ENCODE results near the gene MGMT.

The MGMT gene

DNA sequence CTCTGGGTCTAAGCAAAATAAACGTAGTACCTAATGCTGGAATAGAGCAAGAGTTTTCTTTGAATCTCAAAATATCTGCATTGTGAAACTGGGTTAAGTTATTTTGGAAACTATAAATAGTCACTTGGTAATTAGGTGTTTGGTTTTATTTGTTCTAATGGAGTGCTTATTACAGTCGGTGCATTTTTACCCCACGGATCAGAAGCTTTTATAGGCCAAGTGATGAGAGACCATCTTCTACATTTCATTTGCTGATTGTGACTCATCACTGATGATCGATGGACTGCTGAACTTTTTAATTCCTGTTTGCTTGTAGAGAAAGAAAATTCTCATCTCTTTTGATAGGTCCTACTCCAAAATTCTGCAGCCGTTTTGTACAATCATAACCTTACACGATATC is 28.2 kb downstream of the MGMT start:
- DNase-seq (ENCODE audit: low read depth), result no peak

DNA sequence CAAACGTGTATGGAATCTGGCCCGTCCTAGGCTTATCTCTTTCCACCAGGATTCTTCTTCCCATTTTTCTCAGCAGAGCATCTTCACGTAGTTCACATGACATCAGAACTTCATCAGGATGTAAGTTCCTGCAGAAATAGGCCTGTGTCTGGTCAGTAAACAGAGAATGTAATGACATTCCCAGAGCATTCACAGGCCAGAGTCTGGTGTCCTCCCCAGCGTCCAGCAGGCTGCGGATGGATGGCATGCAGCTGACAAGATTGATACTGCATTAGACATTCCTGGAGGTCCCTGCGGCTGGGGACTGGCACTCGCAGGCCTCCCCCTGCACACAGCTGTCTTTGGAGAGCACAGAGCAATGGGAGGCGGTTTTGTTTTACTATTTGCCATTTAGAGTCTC is 28.7 kb downstream of the MGMT start:
- no peak for DNase-seq (ENCODE audit: low read depth)

DNA sequence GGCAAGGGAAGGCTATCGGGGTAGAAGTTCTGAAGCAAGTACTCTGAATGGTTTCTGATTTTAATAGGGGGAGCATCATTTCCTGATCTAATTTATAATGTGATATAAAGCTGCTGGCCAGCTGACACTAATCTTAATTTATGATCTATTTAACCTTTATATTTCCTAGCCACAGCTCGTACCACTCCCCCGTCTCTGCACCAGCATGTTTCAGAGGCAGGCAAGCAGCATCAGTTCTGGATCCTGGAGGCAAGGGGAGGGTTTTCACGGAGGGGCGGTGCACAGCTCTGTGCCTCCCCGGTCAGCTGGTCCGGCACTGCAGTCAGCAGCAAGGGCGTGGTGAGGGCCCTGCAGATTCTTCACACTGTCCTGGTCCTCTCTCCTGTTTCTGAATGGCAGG is 30.0 kb downstream of the MGMT start:
- DNase-seq (ENCODE audit: low read depth), result no peak

DNA sequence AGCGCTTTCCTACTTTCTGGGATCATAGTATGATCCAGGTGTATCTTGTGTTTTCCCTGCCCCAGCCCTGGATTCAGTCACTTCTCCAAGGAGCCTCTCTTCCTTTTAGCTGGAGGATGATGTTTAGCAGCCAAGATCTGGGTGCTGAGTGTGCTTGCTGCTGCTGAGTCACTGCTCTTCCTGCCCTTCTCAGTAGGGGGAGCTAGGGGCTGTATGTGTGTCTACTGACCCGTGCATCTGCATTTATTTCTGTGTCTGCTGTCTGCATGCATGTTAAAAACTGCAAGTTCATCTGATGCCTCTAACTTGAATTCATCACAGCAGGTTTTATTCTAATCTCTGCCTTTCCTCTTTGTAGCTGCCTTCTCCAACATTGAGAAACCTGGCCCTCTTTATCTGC is 31.6 kb downstream of the MGMT start:
- no peak for DNase-seq (ENCODE audit: low read depth)

DNA sequence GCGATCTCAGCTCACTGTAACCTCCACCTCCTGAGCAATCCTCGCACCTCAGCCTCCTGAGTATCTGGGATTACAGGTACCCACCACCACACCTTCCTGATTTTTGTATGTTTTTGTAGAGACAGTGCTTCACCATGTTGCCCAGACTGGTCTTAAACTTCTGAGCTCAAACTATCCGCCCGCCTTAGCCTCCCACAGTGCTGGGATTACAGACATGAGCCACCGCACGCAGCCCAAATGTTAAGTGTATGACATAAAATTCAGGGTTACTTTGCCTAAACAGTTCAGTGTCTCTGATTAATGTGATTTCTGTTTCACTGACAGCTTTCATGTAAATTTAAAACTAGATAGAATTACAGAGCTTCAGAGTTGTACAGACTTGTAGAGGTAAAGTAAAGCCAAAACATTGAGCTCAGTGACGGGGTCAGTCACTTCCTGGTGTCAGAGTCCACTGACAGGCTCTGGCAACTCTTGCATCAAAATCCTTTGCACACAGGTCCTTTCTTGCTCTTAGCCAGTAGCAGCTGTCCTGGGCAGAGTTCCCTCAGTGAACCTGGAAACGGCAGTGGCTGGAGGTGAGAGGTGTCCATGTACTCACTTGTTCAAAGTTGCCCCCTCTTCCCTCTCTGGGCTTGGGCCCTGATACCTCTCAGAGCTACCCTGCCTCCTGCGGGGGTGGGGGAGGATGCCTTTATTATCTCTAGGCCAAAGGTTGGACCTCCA is 33.7 kb downstream of the MGMT start:
- DNase-seq (ENCODE audit: low read depth), result no peak

DNA sequence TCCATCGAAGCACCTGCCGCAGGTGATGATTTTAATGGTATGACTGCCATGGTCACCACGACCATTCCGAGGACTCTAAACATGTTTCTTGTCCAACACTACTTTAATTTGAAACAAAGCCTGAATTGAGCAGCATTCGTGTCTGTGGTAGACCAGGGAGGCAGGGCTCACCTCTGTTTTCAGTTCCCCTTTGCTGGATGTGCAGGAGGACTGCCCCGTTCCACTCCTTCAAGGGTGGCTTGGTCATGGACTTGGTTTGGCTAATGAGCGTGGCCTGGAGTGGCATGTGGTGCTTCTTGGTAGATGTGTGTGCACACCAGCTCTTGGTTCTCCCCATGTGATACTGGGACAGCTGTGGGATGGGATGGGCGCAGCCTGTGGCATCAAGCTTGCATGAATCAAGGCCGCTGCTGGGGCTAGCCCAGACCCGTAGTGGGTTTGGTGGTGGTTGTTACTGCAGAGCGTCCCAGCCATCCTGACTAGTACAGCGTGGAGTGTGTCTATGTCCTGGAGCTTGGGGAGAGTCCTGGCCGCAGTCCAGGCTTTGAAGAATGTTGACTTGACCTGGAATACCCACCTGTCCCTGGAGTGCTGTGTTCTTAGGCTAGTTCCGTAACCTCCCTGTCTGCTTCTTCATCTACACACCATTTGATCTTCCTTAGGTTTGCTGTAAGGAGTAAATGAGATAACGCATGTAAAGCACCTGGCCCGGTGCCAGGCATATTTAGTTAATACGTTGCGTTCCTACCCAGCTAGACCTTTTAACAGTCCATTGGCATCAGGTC is 34.8 kb downstream of the MGMT start:
- no peak for DNase-seq (ENCODE audit: low read depth)

DNA sequence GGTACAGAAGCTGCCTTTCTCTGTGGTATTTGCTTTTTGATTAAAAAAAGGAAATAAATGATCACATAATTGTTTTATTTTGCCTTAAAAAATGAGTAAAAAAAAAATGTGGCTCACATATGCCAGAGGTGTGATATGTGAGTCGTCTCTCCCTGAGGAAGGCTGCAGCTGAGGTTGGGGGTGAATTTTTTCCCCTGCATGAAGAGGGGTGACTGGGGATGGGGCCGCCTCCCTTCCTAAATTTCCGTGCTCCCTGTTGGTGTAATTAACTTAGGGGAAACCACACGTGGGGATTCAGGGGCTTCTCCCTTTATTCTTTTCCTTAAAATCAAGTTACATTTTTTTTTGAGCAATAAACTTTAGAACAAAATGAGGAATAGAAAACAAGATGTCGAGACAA is 35.4 kb downstream of the MGMT start:
- DNase-seq (ENCODE audit: low read depth), result no peak

DNA sequence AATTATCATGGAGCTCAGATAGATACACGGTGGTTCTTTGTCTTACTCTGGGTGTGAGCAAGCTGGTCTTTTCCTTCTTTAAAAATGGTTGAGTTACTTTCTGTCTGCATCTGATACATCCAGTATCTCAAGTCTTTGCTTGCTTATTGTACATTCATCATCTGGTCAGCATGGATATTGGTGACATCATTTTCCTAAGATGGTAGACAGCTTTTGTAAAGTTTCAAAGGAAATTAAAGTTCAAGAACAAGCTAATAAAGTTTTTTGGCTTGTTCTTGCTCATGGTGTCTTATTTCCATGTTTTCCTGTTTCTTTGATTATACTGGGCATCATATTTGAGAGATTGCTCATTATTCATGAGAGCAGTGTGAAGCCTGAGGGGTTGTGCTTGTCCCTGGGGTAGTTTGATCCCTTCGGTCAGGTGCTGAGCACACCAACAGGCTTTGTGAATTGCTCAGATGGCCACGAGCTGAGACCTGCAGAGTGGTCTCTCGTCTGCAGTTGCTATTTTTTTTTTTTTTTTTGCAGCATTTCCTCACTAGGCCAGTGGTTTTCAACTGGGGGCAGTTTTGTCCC is 38.5 kb downstream of the MGMT start:
- DNase-seq (ENCODE audit: low read depth), result no peak

DNA sequence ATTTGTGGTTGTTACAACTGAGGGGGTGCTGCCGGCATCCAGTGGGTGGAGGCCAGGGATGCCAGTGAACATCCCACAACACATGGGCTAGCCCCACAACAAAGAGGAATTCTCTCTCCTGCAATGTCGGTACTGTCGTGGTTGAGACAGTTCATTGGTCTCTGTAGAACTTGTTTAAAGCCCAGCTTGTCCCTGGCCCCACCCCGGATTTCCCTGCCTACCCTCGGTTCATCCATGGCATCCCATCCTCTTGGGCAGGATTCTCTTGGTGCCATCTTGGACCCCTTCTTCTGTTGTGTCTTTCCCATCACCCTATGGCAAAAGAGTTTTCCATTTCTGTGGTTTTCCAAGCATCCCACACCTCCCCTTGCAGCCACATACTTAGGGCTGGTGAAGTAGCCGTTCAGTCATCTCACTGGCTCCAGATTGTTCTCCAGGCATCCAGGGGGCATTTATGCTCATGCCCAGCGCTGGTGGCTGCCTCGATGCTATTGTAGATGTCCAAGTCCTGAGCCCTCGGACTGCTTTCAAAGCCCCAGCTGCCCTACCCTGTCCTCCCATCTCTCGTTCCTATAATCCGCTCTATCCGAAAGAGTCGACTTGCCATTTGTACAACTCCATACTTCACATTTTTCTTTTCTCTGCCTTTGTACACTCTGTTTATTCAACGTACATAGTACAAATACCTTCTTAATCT is 39.2 kb downstream of the MGMT start:
- no peak for DNase-seq (ENCODE audit: low read depth)

DNA sequence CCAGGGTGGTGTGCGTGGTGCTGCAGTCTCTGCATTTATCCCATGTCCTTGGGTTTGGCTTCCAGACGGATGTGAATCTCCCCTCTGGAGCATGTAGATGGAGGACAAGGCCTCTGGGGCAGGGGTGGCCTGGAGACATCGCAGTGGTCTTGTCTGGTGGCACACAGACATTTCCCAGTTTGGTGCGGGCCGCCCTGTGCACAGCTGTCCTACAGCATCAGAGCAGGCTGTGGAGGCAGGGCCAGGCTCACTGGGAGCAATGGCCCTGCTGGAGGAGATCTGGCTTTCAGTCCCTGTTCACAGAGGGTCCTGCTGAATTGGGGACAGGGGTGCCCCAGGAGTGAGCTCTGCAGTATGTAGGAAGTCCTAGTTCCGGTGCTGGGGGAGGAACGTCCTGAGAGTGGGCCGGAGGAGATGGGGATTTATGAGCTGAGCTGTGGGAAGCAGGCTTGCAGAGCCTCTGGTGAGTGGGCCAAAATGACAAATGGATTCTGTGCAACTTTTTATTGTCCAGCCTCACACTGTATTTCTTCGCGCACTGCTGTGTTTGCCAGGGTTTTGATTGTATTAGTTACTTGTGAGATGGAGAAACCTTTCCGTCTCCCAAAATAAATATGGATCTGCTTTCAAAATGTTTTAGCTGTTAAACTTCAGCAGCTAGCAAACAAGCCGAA is 40.3 kb downstream of the MGMT start:
- no peak for DNase-seq (ENCODE audit: low read depth)

DNA sequence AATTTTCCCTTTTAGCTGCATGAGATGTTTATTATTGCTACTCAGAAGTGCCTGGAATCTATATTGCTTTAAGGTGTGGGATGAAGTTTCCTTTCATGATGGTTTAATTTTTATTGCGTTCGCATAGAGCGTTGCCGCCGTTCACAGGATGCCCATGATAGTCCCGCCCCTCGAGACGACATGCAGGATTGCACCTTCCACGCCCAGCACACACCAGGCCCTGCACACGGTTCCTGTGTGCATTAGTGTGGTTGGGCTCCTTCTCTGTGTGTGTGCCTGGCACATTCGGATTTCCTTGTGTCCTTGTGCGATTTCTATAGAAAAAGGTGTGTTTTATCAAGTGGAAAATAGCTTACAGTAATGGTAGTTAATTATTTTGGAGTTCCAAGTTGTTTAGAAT is 42.1 kb downstream of the MGMT start:
- DNase-seq (ENCODE audit: low read depth), result no peak

DNA sequence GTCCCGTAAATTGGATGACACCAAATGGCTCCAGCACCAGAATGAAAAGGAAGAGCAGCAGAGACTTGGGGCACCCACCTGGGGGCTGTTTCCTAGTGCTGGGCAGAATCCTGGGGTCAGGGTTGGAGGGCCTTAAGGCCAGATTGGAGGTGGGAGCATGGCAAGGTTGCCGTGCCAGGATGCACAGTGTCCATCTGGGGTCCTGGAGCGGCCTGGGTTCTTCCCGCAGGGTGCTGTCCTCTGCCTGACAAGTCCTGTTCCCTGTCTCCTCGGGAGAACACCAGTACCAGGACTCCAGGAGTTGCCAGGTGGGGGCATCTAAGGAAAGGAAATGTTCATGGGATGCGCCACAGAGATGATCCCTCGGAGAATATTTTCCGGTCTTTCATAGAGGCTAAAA is 42.8 kb downstream of the MGMT start:
- DNase-seq (ENCODE audit: low read depth), result no peak

DNA sequence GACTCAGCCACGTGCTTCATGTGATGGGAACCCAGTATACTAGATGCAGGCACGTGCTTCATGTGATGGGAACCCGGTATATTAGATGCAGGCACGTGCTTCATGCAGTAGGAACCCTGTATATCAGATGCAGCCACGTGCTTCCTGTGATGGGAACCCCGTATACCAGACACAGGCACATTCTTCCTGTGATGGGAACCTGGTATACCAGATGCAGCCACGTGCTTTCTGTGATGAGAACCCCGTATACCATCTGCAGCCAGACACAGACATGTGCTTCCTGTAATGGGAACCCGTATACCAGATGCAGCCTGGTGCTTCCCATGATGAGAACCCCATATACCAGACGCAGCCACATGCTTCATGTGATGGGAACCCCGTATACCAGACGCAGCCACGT is 44.0 kb downstream of the MGMT start:
- DNase-seq (ENCODE audit: low read depth), result no peak

DNA sequence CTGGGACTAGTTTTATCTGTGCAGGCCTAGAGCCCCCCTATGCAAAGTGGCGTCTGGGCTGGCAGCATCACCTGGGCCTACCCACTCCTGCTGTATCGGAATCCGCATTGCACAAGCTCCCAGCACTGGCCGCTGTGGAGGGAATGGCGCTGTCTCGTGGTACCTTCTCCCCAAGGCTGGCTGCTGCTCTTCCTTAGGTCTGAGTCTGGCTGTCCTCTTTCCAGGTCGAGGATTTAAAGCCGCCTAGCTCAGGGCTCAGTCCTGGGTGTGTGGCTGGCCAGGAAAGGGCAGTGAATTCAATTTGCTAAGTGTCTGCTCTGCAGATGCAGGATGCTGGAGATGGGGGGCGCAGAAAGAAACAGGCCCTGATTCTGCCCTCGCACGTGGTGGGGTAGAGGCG is 44.7 kb downstream of the MGMT start:
- no peak for DNase-seq (ENCODE audit: low read depth)

DNA sequence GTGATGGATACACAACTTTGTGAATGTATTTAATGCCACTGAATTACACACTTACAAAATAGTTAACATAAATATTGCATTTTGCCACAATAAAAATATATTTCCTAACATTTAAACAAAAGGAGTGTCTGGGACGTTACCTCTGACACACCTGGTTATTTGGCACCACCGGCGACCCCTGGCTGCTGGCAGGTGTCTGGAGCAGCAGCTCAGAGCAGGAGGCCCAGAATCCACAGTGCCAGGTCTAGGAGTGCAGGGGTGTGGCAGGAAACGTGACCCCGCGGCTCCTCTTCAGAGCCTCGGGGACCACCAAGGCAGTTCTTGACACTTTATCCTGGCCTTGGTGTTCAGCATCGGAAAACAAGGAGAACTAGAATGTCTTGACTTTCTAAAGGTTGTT is 46.3 kb downstream of the MGMT start:
- no peak for DNase-seq (ENCODE audit: low read depth)

DNA sequence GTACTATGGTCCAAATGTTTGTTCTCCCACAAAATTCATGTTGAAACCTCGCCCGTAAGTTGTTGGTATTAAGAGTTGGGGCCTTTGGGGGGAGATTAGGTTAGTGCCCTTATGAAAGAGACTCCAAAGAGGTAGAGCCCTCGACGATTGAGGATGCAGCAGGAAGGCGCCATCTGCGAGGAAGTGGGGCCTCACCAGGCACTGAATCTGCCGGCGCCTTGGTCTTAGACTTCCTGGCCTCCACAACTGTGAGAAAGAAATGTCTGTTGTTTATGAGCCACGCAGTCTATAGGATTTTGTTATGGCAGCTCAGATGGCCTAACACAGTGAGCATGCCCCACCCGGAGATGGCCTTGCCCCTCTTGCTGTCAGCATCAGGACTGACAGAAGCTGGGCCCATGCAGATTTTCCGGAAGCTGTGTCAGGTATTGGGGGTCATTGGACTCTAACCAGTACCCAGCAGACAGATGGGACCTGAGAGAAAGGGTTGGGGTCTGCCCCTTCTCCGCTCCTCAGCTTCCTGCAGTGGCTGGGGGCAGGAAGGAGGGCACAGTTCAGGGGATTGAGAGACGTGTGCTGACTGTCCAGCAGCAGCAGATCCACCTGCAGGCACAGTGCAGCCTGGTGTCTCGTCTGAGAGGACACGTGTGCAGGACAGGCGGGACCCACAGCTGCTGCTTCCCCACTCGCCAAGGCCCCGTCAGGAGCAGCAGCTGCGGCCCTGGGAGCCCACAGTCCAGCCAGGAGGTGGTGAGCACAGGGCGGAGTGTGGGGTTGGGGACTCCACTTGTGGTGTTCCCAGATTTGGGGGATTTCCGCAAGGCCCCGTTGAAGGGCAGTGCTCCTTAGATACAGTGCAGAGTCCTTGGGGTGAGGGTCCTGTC is 47.8 kb downstream of the MGMT start:
- DNase-seq (ENCODE audit: low read depth), result no peak

DNA sequence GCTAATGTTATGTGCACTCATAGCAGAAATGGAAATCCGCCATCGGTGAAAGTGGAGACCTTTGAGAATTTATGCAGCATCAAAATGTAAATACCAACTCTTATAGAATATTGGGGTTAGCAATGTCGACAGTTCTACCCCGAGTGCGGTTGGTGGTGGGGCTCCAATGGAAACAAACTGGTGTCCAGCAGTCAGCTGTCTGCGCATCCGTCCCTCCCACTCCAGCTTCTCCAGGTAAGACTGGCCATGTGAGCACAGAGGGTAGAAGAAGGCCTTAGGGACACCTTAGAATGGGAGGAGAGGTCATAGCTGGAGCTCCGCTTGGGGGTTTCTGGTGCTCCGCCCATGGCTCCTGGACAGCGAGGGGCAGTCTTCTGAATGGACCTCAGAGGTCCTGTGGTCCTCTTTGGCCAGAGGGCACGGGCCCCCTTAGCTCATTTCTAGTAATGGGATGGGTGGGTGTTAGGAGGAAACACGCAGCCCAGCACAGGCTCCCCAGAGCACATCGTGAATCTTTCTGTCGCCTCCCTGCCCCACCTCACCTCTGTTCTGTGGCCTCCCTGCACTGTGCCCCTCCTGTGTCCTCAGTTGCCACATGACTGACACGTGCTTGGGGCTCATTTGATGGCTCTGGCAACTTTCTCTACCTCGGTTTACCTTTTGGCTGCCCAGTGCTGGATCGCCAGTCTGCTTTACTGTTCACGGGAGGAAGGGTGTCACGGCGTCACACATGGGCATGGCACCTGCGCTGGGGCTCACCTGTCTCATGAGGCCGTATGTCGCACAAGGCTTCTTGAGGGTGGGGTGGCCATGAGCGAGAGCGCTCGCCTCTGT is 50.0 kb downstream of the MGMT start:
- no peak for DNase-seq (ENCODE audit: low read depth)

DNA sequence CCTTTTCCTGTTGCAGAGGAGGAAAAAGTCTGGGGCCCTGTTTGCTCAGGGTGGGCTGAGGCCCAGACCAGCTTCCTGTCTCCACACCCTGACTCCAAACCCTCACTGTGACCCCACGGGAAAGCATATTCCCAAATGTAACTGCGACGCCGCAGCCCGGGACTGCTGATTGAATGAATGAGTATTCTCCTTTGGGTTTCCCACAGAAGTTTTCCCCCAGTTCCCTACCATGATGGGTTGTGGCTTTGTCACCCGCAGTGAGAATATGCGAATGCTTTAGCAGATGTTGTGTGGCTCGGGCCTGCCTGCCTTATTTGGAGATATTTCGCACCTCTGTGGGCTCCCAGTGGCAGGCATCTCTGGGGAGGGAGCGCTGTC is 50.6 kb downstream of the MGMT start:
- DNase-seq (ENCODE audit: low read depth), result no peak

DNA sequence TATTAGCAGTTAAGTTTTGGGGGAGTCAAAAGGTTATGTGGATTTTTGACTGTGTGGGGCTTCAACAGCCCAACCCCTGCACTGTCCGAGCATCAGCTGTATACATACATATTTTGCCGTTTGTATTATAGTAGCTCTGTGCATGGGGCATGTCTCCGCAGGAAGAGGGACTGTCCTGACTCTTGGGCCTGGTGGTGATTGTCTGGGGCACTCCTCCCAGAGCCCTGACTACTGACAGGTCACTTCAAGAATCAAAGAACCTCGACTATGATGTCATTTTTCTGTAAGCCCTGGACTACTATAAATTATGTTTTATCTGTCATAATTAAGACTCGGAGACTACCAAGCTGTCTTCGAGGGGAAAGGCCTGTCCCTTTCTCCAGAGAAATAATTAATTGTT is 51.8 kb downstream of the MGMT start:
- no peak for DNase-seq (ENCODE audit: low read depth)

DNA sequence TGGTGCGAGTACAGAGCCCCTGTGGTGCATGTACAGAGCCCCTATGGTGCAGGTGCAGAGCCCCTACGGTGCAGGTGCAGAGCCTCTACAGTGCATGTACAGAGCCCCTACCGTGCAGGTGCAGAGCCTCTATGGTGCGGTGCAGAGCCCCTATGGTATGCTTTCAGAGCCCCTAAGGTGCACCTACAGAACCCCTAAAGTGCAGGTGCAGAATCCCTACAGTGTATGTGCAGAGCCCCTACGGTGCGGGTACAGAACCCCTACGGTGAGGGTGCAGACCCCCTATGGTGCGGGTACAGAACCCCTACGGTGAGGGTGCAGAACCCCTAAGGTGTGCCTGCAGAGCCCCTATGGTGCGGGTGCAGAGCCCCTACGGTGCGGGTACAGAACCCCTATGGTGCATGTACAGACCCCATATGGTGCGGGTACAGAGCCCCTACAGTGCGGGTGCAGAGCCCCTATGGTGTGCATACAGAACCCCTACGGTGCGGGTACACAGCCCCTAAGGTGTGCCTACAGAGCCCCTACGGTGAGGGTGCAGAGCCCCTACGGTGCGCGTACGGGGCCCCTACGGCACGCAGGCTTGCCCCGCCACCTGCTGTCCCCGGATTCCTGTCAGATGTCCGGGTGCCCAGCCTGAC is 53.5 kb downstream of the MGMT start:
- no peak for DNase-seq (ENCODE audit: low read depth)
